T-helper 9 cell (primary cell): ENCODE measurements around the gene ZKSCAN5.
"Not testable (repeated sequence)": the region's sequence is repeated elsewhere in the genome, so short reads cannot be mapped to it uniquely, and the experiment has no call there.

ENCODE experiments used
- DNase-seq: peaks from one replicate; pipeline ENCODE4 v3.0.0-alpha.2; 2020

Gene ZKSCAN5

GRCh38 chr7:99498546-99498944 is 5.9 kb upstream of the ZKSCAN5 start:
- DNase-seq: no peak

- no peak for DNase-seq
These were observed 5.1 kb upstream of the ZKSCAN5 start for GRCh38 chr7:99499371-99499720.

- peak; percentile 83 for DNase-seq
These were observed 4.5 kb upstream of the ZKSCAN5 start, which contains the start of gene ZNF394 for GRCh38 chr7:99499721-99500636. Gene ZNF394 (minus strand): TSS chr7:99500281. CDS start chr7:99500093, 188 bp downstream.

- no peak for DNase-seq
These were observed 3.8 kb upstream of the ZKSCAN5 start for GRCh38 chr7:99500637-99501009.

- not testable (repeated sequence) for DNase-seq
These were observed 3.2 kb upstream of the ZKSCAN5 start for GRCh38 chr7:99501236-99501635.

GRCh38 chr7:99504281-99504602 is 220 bp upstream of the ZKSCAN5 start:
- DNase-seq: no peak

GRCh38 chr7:99505324-99505662 is 831 bp downstream of the ZKSCAN5 start:
- DNase-seq: no peak

- no peak for DNase-seq
These were observed 9.6 kb downstream of the ZKSCAN5 start for GRCh38 chr7:99514050-99514449.

GRCh38 chr7:99521399-99521798 is 16.9 kb downstream of the ZKSCAN5 start:
- DNase-seq: no peak

GRCh38 chr7:99525713-99526440 is 21.4 kb downstream of the ZKSCAN5 start:
- no peak for DNase-seq

GRCh38 chr7:99531354-99531765 is 26.9 kb downstream of the ZKSCAN5 start:
- DNase-seq: no peak

- no peak for DNase-seq
These were observed 31.2 kb downstream of the ZKSCAN5 start for GRCh38 chr7:99535667-99536066.

GRCh38 chr7:99539213-99539811 is 34.9 kb downstream of the ZKSCAN5 start:
- DNase-seq: no peak

GRCh38 chr7:99540542-99540941 is 36.1 kb downstream of the ZKSCAN5 start:
- DNase-seq: no peak

- no peak for DNase-seq
These were observed 36.8 kb downstream of the ZKSCAN5 start for GRCh38 chr7:99541212-99541611.

- no peak for DNase-seq
These were observed 38.7 kb downstream of the ZKSCAN5 start for GRCh38 chr7:99543081-99543671.

- no peak for DNase-seq
These were observed 39.5 kb downstream of the ZKSCAN5 start for GRCh38 chr7:99543916-99544315.

- not testable (repeated sequence) for DNase-seq
These were observed 40.8 kb downstream of the ZKSCAN5 start for GRCh38 chr7:99545308-99545707.

GRCh38 chr7:99549545-99549944 is 45.1 kb downstream of the ZKSCAN5 start:
- not testable (repeated sequence) for DNase-seq

GRCh38 chr7:99551334-99551733 is 46.9 kb downstream of the ZKSCAN5 start:
- no peak for DNase-seq

GRCh38 chr7:99551767-99552463 is 47.5 kb downstream of the ZKSCAN5 start, which contains the start of gene FAM200A:
Gene FAM200A (minus strand): TSS chr7:99552114. CDS start chr7:99548407, 3,707 bp downstream.
- peak; percentile 79 for DNase-seq

- no peak for DNase-seq
These were observed 48.6 kb downstream of the ZKSCAN5 start for GRCh38 chr7:99553039-99553438.

GRCh38 chr7:99554939-99555338 is 50.5 kb downstream of the ZKSCAN5 start:
- no peak for DNase-seq
